Activated naive CD8-positive, alpha-beta T cell treated with anti-CD3 and anti-CD28 coated beads for 36 hours (primary cell): ENCODE data around the gene CACFD1. TPM values are rescaled to one million over a fixed set of nuclear protein-coding genes. Genes with fewer than 3 reads are reported as not detected.

ENCODE experiments used
- DNase-seq: peaks from one replicate; pipeline ENCODE4 v3.0.0; 2021
- H3K27ac Mint-ChIP-seq: one replicate; pipeline ENCODE4 v1.8.0; 2022; ENCODE audit warnings: mild to moderate bottlenecking, moderate library complexity, mixed read lengths
- H3K27me3 Mint-ChIP-seq: one replicate; pipeline ENCODE4 v1.8.0; 2022; ENCODE audit warnings: mild to moderate bottlenecking, mixed read lengths
- H3K36me3 Mint-ChIP-seq: one replicate; pipeline ENCODE4 v1.8.0; 2021; ENCODE audit warnings: mild to moderate bottlenecking, mixed read lengths
- H3K4me1 Mint-ChIP-seq: one replicate; pipeline ENCODE4 v1.8.0; 2021; ENCODE audit warnings: mixed read lengths
- H3K4me3 Mint-ChIP-seq: one replicate; pipeline ENCODE4 v1.8.0; 2022; ENCODE audit warnings: mild to moderate bottlenecking, moderate library complexity, mixed read lengths
- H3K9me3 Mint-ChIP-seq: one replicate; pipeline ENCODE4 v1.8.0; 2022; ENCODE audit warnings: mixed read lengths
- total RNA-seq, 2 experiments: library from RNA; stranded (reverse); gene quantifications; one replicate each; pipeline ENCODE4 v1.2.3, GENCODE V29; 2021

Gene CACFD1
- total RNA-seq, 2 experiments from 2014 or later, result 0.54 to 1.4 TPM

DNA sequence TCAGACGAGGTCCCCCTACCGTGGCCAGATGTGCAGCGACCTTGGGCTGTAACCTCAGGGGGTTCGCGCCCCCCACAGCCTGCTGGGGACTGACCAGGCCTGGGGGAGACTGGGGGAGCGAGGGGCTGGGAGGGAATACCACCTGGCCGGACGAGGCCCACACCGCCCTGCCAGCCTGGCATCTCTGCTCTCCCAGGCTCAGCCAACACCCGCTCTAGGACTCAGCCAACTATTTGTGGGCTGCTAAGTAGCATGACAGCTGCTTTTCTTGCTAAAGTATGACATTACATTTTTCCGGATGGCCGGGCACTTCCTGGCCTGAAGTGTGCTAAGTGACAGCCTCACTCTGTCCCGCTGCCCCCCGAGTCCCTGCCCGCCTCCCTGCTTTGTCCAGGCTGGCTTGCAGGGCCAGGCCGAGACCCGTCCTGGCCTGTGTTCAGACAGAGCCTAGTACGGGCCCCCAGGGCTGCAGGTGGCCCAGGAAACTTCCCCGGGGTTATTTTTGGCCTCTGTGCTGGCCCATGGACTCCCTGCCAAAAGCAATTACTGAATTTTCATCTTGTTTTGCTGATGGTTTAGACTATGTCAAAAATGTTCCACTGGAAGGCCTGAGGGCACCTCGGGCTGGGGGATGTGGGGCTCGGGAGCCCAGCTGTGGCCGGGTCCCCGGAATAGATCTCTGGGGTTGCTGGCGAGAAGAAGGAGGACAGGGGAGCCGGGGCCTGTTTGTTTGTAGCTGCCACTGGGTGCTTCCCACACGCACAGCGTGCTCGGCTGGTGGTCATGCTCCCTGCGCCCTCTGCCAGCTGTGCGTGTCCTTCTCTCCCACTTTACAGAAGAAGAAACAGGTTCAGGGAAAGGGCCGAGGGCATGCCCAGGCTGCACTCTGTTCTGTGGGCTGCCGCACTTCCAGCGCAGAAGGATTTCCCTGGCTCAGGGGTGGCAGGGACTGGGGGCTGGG lies 32.6 kb downstream of the CACFD1 start:
- no peak for DNase-seq
- H3K36me3 Mint-ChIP-seq, result no peaks in the 10 kb centered on the region
- no peaks in the 10 kb centered on the region for H3K9me3 Mint-ChIP-seq
- no peak overlapping the region for H3K27ac Mint-ChIP-seq
- H3K4me3 Mint-ChIP-seq, result no peak overlapping the region
- H3K4me1 Mint-ChIP-seq, result no peaks in the 10 kb centered on the region
- H3K27me3 Mint-ChIP-seq, result no peaks in the 10 kb centered on the region

DNA sequence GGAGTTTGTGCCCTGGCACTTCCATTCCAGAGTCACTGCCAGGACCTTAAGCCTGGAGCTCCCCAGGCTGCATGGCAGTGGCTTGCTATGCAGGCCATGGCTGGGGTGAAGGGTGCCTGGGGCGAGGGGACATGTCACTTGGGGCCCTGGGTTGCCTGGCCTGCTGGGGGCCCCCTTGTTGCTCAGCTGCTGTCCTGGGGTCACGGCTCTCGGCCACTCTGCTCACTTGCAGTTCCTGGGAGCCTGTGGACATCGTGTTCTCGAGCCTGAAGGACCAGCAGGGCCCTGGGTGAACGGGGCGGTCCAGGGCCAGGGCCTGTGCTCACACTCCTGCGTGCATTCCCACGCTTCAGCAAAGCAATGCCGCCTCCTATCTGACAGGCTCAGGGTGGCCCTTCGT lies 33.6 kb downstream of the CACFD1 start:
- no peak overlapping the region for H3K27ac Mint-ChIP-seq
- DNase-seq, result no peak

DNA sequence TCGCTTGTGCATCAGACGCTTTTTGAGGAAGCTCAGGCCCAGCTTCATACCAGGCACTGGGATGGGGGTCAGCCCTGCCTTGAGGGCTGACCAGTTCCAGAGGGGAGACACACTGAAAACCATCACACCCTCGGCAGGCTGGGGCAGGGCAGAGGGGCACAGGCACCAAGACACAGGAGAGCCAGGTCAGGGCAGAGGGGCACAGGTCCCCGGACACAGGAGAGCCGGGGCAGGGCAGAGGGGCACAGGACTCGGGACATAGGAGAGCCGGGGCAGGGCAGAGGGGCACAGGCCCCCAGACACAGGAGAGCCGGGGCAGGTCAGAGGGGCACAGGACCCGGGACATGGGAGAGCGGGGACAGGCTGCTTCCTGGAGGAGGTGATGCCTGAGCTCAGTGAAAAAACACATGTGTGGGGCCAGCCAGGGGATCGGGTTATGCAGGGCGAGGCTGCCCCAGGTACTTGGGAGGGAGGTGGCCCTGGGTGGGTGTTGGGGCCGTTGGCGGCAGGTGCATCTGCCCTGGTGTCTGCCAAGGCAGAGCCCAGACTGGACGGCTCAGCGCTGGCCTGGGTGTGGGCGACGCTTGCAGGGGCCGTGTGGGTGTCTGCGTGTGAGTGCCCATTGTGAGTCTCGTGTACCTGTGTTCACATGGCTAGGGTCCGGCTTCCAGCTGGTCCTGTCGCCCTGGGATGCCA lies 34.2 kb downstream of the CACFD1 start:
- Mint-ChIP-seq H3K27me3 (no peaks in the 10 kb centered on the region), H3K4me3 (no peak overlapping the region), H3K9me3 (no peaks in the 10 kb centered on the region), H3K4me1 (no peaks in the 10 kb centered on the region), H3K27ac (no peak overlapping the region), H3K36me3 (no peaks in the 10 kb centered on the region)
- no peak for DNase-seq

More for the DNA sequence above, 33.6 kb downstream of the CACFD1 start:
- Mint-ChIP-seq H3K4me3 (no peak overlapping the region), H3K4me1 (no peaks in the 10 kb centered on the region), H3K27me3 (no peaks in the 10 kb centered on the region), H3K36me3 (no peaks in the 10 kb centered on the region), H3K9me3 (no peaks in the 10 kb centered on the region)

DNA sequence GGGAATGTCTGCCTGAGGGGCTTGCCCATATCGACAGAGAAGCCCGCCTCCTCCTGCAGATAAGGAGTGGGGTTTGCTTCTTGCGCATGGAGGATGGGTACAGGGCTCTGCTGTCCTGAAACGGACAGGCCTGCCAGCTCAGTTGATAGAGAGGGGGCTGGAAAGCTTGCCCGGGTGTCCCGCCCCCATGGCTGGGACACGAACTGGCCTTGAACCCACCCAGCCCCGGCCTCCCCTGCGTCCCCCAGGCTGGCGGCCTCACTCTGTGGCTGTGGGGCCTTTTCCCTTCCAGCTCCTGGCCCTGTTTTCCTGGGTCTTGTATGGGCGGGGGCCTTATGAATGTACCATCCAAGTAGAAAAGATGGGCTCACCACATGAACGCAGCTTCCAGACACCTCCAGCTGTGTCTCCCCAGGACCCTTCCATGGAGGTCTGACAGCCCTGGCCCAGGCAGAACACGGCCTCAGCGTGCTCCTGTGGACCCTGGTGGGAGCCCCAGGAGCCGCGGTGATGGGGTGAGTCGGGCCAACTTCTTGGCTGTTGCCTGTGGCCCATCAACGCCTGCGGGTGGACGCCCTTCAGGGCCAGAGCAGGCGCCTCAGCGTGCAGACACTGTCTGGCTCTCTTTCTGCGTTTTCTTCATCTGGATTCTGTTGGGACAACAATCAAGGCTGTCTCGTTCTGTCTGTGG lies 35.0 kb downstream of the CACFD1 start:
- no peaks in the 10 kb centered on the region for H3K4me1 Mint-ChIP-seq
- H3K9me3 Mint-ChIP-seq, result no peaks in the 10 kb centered on the region
- H3K36me3 Mint-ChIP-seq, result no peaks in the 10 kb centered on the region
- H3K4me3 Mint-ChIP-seq, result no peak overlapping the region
- no peak for DNase-seq
- H3K27ac Mint-ChIP-seq, result no peak overlapping the region
- H3K27me3 Mint-ChIP-seq, result no peaks in the 10 kb centered on the region

DNA sequence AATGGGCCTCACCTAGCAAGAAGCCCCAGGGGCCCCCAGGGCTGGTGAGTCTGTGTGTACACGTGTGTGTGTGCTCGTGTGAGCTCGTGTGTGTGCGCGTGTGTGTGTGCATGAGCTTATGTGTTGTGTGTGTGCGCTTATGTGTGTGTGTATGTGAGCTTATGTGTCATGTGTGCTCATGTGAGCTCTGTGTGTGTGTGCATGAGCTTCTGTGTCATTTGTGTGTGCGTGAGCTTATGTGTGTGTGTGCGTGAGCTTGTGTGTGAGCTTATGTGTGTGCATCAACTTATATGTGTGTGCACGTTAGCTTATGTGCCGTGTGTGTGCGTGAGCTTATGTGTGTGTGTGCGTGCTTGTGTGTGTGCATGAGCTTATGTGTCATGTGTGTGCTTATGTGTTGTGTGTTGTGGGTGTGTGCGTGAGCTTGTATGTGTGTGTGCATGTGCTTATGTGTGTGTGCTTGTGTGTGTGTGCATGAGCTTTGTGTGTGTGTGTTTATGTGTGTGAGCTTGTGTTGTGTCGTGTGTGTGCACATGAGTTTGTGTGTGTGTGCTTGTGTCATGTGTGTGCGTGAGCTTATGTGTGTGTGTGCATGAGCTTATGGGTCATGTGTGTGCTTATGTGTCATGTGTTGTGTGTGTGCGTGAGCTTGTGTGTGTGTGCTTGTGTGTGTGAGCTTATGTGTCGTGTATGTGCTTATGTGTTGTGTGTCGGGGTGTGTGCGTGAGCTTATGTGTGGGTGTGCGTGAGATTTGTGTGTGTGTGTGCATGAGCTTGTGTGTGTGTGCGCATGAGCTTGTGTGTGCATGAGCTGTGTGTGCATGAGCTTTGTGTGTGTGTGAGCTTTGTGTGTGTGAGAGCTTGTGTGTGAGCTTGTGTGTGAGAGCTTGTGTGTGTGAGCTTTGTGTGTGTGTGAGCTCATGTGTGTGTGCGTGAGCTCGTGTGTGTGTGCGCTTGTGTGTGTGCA lies 35.8 kb downstream of the CACFD1 start:
- H3K36me3 Mint-ChIP-seq, result no peaks in the 10 kb centered on the region
- H3K27ac Mint-ChIP-seq, result no peak overlapping the region
- no peaks in the 10 kb centered on the region for H3K27me3 Mint-ChIP-seq
- DNase-seq, result no peak
- H3K4me3 Mint-ChIP-seq, result no peak overlapping the region
- H3K4me1 Mint-ChIP-seq, result no peaks in the 10 kb centered on the region
- H3K9me3 Mint-ChIP-seq, result no peaks in the 10 kb centered on the region

DNA sequence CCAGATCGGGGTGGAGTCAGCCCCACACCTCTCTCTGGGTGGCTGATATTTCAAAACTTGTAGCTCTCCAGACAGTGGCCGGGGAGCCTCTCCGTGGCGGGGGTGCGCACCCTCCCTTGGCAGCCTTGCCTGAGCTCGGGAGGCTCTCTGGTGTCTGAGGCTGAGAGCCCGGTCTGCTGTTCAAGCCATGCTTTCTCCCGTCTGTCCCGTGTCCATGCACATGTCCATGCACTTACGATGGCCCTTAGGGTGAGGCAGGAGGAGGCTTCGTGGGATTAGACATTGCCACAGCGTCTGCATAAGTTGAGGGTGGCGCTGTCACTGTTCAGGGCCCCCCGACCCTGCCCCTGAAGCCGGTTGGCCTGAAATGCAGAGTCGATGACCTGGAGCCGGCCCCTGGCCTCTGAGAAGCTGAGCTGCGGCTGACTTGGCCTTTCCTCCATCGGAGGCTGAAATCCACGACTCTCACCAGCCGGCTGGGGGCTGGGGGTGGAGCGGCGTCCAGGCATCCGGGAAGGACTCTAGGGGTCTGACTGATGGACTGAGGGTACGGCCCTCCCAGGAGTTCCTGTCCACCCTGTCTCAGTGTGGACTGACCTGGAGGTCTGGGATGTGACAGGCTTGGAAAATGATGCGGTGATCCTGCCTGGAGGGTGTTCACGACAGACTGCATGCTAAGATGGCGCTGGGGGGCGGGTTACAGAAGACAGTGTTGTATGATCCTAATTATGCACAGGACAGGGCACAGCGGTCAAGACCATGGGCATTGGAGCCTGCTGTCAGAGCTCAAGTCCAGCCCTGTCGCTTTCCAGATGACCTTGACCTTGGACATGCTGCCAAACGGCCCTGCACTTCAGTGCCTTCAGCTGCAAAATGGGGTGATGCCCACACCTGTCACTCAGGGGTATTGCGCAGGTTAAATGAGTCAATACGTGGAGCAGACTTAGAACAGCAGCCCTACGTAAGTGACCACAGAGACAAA lies 37.4 kb downstream of the CACFD1 start:
- Mint-ChIP-seq H3K27ac (no peak overlapping the region), H3K4me3 (no peak overlapping the region), H3K4me1 (no peaks in the 10 kb centered on the region), H3K27me3 (no peaks in the 10 kb centered on the region), H3K9me3 (peaks cover 12% of the 10 kb centered on the region), H3K36me3 (no peaks in the 10 kb centered on the region)
- no peak for DNase-seq

DNA sequence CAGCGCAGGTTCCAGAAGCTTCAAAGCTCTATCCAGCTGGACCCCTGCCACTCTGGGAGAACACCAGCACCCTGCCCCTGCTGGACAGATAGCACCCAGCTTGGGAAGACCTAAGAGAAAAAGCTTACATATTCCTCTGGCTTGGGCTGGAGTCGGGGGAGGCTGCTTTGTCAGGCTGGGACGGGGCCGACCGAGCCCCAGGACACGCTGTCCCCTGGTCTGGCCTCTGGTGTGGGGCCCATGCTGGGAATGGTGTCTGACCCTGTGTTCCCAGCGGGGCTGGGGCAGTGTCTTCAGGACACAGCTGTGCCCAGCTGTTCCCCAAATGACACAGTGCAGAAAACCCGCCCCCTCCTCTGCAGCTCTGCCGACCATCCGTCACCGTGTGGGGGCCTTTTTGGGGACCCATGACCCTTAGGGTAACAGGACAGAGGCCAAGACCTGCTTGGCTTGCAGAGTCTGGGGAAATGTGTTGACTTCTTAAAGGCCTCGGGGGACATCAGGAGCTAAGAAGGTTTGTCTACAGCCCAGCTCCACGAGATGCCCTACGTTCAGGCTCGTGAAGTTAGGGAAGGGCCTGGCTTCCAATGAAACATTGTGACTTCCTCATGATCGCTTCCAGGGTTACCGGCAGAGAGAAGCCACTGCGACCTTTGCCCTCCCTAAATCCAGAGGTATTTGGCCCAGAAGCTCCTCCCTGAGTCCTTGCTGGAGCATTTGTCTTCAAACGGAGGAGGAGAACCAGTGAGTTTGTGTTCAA lies 39.5 kb downstream of the CACFD1 start:
- Mint-ChIP-seq H3K27ac (no peak overlapping the region), H3K36me3 (peaks cover 3% of the 10 kb centered on the region), H3K9me3 (peaks cover 18% of the 10 kb centered on the region), H3K4me1 (no peaks in the 10 kb centered on the region), H3K4me3 (no peak overlapping the region), H3K27me3 (no peaks in the 10 kb centered on the region)
- DNase-seq, result no peak

DNA sequence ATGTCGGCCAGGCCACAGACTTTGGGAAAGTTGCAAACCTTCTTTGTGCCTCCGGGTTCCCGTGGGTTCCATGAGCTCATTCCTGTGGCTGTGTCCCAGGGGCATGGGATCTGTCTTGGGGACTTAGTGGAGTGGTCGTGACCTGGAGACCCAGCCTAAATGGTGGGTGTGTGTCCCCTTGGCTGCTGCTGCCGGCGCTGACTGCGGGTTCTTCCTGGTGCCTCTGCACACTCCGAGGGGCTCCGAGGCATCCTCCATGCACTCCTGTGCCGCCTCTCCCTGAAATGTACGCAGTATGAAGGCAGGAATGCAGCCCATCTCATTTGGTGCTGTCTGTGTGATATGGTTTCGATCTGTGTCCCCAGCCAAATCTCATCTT lies 40.1 kb downstream of the CACFD1 start:
- no peak for DNase-seq
- Mint-ChIP-seq H3K4me3 (no peak overlapping the region), H3K4me1 (no peaks in the 10 kb centered on the region), H3K27me3 (no peaks in the 10 kb centered on the region), H3K36me3 (peaks cover 3% of the 10 kb centered on the region), H3K9me3 (peaks cover 18% of the 10 kb centered on the region), H3K27ac (no peak overlapping the region)

DNA sequence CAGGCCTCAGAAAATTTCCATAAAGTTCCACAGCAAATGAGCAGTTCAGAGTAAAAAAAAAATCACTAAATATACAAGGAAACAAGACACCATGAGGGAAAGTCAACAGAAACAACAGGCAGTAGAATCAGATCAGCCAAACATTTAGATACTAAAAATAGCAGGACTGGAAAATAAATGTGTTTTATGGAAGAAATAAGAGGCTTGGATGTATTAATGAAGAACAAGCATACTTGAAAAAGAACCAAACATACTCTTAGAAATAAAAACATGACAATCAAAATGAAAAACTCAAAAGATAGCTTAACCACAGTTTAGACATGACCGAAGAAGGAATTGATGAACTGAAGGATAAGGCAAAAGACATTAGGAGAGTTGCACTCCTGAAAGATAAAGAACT lies 42.3 kb downstream of the CACFD1 start:
- H3K27me3 Mint-ChIP-seq, result no peaks in the 10 kb centered on the region
- no peak for DNase-seq
- H3K4me1 Mint-ChIP-seq, result no peaks in the 10 kb centered on the region
- no peak overlapping the region for H3K27ac Mint-ChIP-seq
- H3K4me3 Mint-ChIP-seq, result no peak overlapping the region
- peaks cover 18% of the 10 kb centered on the region for H3K9me3 Mint-ChIP-seq
- H3K36me3 Mint-ChIP-seq, result peaks cover 3% of the 10 kb centered on the region

DNA sequence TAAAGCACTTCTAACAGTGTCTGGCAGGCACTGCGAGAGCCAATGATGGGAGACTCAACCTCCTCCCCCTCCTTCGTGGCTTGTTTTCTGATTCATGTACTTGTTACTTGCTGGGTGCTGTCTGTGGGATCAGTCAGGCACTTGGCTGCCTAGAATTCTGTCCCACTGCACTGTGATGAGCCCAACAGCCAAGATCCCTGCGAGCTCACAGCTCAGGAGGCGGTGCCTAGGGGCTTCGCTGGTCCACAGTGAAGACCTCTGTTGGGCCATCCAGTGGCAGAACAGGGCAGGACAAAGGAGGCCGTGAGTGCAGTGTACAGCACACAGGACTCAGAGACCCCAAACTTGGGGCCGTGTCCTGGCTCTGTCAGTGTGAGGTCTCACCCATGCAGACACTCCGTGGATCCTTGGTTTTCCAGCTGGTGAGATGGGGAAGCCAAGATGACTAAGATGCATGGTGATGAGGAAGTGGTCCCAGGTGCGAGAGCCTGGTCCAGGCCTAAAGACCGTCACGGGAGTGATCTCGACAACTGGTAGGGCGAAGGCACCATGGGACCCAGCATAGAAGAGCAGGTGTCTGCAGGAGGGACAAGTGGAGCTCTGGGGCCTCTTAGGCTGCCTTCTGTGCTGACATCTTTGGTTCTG lies 45.5 kb downstream of the CACFD1 start:
- Mint-ChIP-seq H3K27ac (no peak overlapping the region), H3K27me3 (no peaks in the 10 kb centered on the region), H3K4me1 (peaks cover 11% of the 10 kb centered on the region), H3K36me3 (peaks cover 3% of the 10 kb centered on the region), H3K4me3 (no peak overlapping the region), H3K9me3 (peaks cover 18% of the 10 kb centered on the region)
- no peak for DNase-seq

DNA sequence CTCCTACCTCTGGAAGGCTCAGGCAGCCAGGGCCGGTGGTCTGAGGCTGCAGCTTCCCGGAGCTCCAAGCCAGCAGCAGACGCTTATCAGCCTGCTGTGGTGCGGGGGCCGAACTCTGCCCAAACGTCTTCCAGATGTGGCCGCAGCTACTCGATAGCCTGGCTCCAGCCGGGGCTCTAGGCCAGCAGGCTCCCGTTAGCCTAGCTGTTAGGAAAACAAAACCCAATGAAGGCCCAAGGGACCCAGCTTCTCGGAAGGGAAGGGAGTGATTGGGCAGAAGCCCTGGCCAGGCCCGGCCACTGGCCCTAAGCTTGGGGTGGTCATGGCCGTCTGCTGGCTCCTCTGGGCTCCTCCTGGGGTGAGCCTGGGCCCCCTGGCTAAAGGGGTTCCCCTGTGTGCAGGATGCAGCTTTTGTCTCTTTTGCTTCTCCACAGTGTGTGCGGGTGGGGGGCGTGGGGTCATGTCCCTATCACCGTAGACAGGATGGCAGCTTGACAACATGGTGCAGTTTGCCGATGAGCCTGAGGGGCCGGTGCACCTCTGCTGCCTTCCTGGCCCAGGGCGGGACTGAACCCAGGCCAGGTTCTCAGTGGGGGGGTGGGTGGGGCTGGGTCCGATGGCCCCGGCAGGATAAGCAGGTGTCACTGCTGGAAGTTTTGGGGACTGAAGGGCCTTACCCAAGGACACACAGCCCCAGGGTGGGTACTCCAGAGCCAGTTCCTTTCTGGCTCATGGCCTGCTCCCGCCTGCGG lies 46.3 kb downstream of the CACFD1 start:
- Mint-ChIP-seq H3K4me3 (no peak overlapping the region), H3K4me1 (peaks cover 11% of the 10 kb centered on the region), H3K27me3 (no peaks in the 10 kb centered on the region), H3K36me3 (peaks cover 3% of the 10 kb centered on the region), H3K9me3 (peaks cover 17% of the 10 kb centered on the region), H3K27ac (no peak overlapping the region)
- DNase-seq, result no peak

DNA sequence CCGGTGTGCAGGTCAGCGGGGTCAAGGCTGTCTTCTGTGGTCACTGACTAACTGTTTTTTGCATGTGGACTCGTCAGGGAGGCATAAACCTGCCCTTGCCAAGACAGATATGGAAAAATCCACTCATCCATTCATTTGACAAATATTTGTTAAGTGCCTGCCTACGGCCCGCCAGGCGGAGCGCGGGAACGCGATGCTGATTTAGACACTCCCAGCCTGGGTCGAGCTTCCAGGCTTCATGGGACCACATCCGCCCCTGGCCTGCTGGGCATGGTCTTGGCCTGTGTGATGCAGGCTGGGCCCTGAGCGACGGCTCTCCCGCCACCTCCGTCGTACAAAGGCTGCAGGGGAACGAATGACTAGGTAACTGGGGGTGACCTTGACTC lies 46.9 kb downstream of the CACFD1 start:
- no peak for DNase-seq
- no peak overlapping the region for H3K4me3 Mint-ChIP-seq
- H3K27me3 Mint-ChIP-seq, result no peaks in the 10 kb centered on the region
- peaks cover 11% of the 10 kb centered on the region for H3K9me3 Mint-ChIP-seq
- peaks cover 3% of the 10 kb centered on the region for H3K36me3 Mint-ChIP-seq
- H3K27ac Mint-ChIP-seq, result no peak overlapping the region
- peaks cover 11% of the 10 kb centered on the region for H3K4me1 Mint-ChIP-seq
